GM13976 (cell line): ENCODE data around the gene ANK2.

Source experiments
- DNase-seq: peaks from one replicate; pipeline ENCODE4 v3.0.0; 2012; ENCODE audit warnings: low spot score
- CTCF ChIP-seq: IDR thresholded peaks from 2 replicates; pipeline ENCODE4 v1.5.1; 2012; ENCODE audit warnings: borderline replicate concordance, mild to moderate bottlenecking; ENCODE audit not compliant: insufficient read depth; ENCODE audit errors: extremely low read depth, missing control alignments, control extremely low read depth
- in situ Hi-C: fragments of 300-500 bp; cut with MboI; formaldehyde crosslinking; loops from one replicate; pipeline ENCODE4 v1.12.0; 2022; ENCODE audit warnings: low sequenced_read_pairs, mixed read lengths, inconsistent platforms; ENCODE audit not compliant: unreplicated experiment

Gene ANK2

GRCh38 chr4:113248320-113248719 is 198.9 kb downstream of the ANK2 start:
- TF ChIP-seq CTCF, result peak; percentile 9
- in situ Hi-C loops, result no loop called here
- DNase-seq, result no peak

GRCh38 chr4:113255628-113256027 is 206.2 kb downstream of the ANK2 start:
- no peak for TF ChIP-seq CTCF
- in situ Hi-C loops, result no loop called here
- no peak for DNase-seq

GRCh38 chr4:113256946-113257345 is 207.5 kb downstream of the ANK2 start:
- no peak for DNase-seq
- in situ Hi-C loops, result no loop called here
- no peak for TF ChIP-seq CTCF

- no peak for TF ChIP-seq CTCF
- in situ Hi-C loops, result no loop called here
- DNase-seq, result no peak
These were observed 211.2 kb downstream of the ANK2 start for GRCh38 chr4:113260688-113261087.

- no peak for DNase-seq
- in situ Hi-C loops, result no loop called here
- no peak for TF ChIP-seq CTCF
These were observed 213.8 kb downstream of the ANK2 start for GRCh38 chr4:113263274-113263673.

- TF ChIP-seq CTCF, result no peak
- no peak for DNase-seq
- in situ Hi-C loops, result no loop called here
These were observed 221.3 kb downstream of the ANK2 start for GRCh38 chr4:113270520-113271319.

GRCh38 chr4:113272523-113272922 is 223.1 kb downstream of the ANK2 start:
- DNase-seq, result no peak
- in situ Hi-C loops, result no loop called here
- TF ChIP-seq CTCF, result no peak
